Karpas-422 (cell line): ENCODE measurements around the gene CD8A. TPM values are rescaled to one million over a fixed set of nuclear protein-coding genes. Genes with fewer than 3 reads are reported as not detected.
"Not testable (repeated sequence)": the region's sequence is repeated elsewhere in the genome, so short reads cannot be mapped to it uniquely, and the experiment has no call there.

ENCODE experiments used
- DNase-seq: peaks from one replicate; pipeline ENCODE4 v3.0.0-alpha.2; 2015
- H2AFZ ChIP-seq: fragments of 200-600 bp; sonication (generic); 2 replicates; pipeline ENCODE4 v1.6.1; 2014; ENCODE audit warnings: antibody characterized with exemption, low read length, mixed read lengths
- H3K27ac ChIP-seq: fragments of 200-600 bp; sonication (generic); 2 replicates; pipeline ENCODE4 v1.5.1; 2014; ENCODE audit warnings: mild to moderate bottlenecking, low read length, moderate library complexity
- H3K27me3 ChIP-seq: fragments of 200-600 bp; sonication (generic); 2 replicates; pipeline ENCODE4 v1.6.1; 2014; ENCODE audit warnings: low read length, mixed read lengths
- H3K36me3 ChIP-seq: fragments of 200-600 bp; sonication (generic); 2 replicates; pipeline ENCODE4 v1.6.1; 2014; ENCODE audit warnings: low read length, mixed read lengths; ENCODE audit not compliant: insufficient read depth
- H3K4me1 ChIP-seq: fragments of 200-600 bp; sonication (generic); 2 replicates; pipeline ENCODE4 v1.6.1; 2014; ENCODE audit warnings: mild to moderate bottlenecking, low read length, mixed read lengths
- H3K4me2 ChIP-seq: fragments of 200-600 bp; sonication (generic); 2 replicates; pipeline ENCODE4 v1.6.1; 2014; ENCODE audit warnings: low read length, low read depth, mild to moderate bottlenecking; ENCODE audit not compliant: poor library complexity, severe bottlenecking
- H3K4me3 ChIP-seq: fragments of 200-600 bp; sonication (generic); 2 replicates; pipeline ENCODE4 v1.5.1; 2014; ENCODE audit warnings: mild to moderate bottlenecking, antibody characterized with exemption, low read length, mixed read lengths
- H3K79me2 ChIP-seq: fragments of 200-600 bp; sonication (generic); 2 replicates; pipeline ENCODE4 v1.6.1; 2014; ENCODE audit warnings: mild to moderate bottlenecking, low read length, mixed read lengths
- H3K9ac ChIP-seq: fragments of 200-600 bp; sonication (generic); 2 replicates; pipeline ENCODE4 v1.6.0; 2014; ENCODE audit warnings: low read length
- H3K9me2 ChIP-seq: fragments of 200-600 bp; sonication (generic), shearing (Covaris generic); replicated peaks from 2 replicates; pipeline ENCODE4 v1.6.0; 2014; ENCODE audit warnings: mild to moderate bottlenecking, low read length, moderate library complexity; ENCODE audit not compliant: insufficient read depth
- H3K9me3 ChIP-seq: fragments of 300-700, 200-600 bp; sonication (generic); 2 replicates; pipeline ENCODE4 v1.6.1; 2014; ENCODE audit warnings: low read length, mixed read lengths
- H4K20me1 ChIP-seq: fragments of 200-600 bp; sonication (generic); 2 replicates; pipeline ENCODE4 v1.6.1; 2014; ENCODE audit warnings: mild to moderate bottlenecking, antibody characterized with exemption, low read length, low read depth; ENCODE audit not compliant: insufficient read depth
- total RNA-seq: library from RNA; depleted of rRNA; stranded (reverse); fragments of >200 nt; shearing (Covaris generic); gene quantifications from 2 replicates; pipeline ENCODE4 v1.2.3, GENCODE V29; 2014; ENCODE audit warnings: low replicate concordance

CD8A gene
- total RNA-seq, 1 experiment from 2014 or later: not detected

DNA sequence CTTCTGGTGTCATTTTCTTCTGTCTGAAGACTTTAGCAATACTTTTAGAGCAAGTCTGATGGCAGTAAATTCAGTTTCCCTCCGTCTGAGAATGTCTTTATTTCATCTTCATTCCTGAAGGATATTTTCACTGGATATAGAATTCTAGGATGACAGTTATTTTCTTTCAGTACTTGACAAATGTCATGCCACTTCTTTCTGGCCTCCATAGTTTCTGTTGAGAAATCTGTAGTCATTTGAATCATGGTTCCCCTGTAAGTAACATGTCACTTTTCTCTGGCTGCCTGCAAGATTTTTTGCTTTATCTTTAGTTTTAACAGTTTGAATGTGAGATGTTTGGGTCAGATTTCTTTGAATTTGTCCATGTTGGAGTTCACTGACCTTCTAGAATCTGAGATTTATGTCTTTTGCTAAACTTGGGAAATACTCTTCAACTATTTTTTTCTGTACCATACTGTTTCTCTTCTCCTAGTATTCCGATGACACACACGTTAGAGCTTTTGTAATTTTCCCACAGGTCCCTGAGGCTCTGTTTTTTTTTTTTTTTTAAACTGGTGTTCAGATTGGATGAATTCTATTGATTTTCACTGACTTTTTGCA is 40.4 kb downstream of the CD8A start:
- H3K9me2 ChIP-seq: no peaks in the 10 kb centered on the region
- peaks cover 36% of the 10 kb centered on the region for H3K4me1 ChIP-seq
- H3K4me3 ChIP-seq: no peak overlapping the region
- H3K9me3 ChIP-seq: no peaks in the 10 kb centered on the region
- H3K4me2 ChIP-seq: no peak overlapping the region
- H3K79me2 ChIP-seq: peaks cover 99% of the 10 kb centered on the region
- H3K27ac ChIP-seq: no peak overlapping the region
- peaks cover 71% of the 10 kb centered on the region for H3K36me3 ChIP-seq
- H2AFZ ChIP-seq: no peak overlapping the region
- DNase-seq: no peak
- H4K20me1 ChIP-seq: no peaks in the 10 kb centered on the region
- H3K9ac ChIP-seq: no peak overlapping the region
- no peaks in the 10 kb centered on the region for H3K27me3 ChIP-seq

DNA sequence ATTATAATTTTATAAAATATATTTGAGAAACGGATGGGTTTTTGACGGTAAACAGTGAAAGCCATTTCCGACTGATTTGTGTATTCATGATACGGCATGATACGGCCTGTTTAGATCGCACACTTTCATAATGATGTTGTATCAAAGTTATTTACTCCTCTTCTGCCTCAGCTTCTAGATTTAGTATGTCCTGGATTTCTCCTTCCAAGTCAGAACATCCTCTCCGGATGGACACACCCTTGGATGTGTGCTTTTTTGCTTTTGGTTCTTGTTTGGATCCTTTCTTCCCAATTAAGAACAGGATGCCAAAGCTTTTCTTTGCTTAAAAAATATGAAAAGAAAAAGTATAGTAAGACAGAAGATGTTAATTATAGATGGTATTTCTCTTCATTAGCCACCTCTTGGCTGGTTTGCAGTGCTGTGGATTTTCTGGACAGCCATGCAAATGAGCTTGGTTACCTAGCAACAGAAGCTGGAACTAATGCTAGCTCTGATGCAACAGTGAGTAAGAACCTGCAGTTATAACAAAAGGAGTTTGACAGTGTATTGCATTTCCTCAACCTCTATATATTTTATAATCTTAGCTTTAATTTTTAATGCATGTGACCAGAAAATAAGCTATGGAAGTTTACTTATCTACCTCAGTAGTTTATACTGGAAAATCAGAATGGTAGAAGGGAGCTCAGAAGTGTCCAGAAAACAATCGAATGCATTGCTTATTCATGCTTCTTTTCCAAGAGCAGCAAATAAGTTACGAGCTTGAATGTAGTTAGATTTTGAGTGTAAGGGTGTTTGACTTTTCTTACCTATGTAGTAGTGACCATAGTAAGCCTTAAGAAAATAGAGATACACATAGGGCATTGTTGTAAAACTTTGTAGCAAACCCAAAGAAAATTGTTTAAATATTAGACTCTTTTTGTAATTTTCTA is 42.7 kb downstream of the CD8A start:
- Histone ChIP-seq H2AFZ (no peak overlapping the region), H4K20me1 (no peaks in the 10 kb centered on the region), H3K27me3 (no peaks in the 10 kb centered on the region), H3K4me1 (peaks cover 50% of the 10 kb centered on the region), H3K4me3 (peak overlapping the region; percentile 48), H3K4me2 (peak overlapping the region; percentile 72), H3K9ac (peak overlapping the region; percentile 44; the same call in 1 of the 2 replicates), H3K9me2 (no peaks in the 10 kb centered on the region), H3K79me2 (peaks cover 99% of the 10 kb centered on the region), H3K27ac (peak overlapping the region; percentile 85), H3K9me3 (no peaks in the 10 kb centered on the region), H3K36me3 (peaks cover 56% of the 10 kb centered on the region)
- DNase-seq: peak; percentile 94

DNA sequence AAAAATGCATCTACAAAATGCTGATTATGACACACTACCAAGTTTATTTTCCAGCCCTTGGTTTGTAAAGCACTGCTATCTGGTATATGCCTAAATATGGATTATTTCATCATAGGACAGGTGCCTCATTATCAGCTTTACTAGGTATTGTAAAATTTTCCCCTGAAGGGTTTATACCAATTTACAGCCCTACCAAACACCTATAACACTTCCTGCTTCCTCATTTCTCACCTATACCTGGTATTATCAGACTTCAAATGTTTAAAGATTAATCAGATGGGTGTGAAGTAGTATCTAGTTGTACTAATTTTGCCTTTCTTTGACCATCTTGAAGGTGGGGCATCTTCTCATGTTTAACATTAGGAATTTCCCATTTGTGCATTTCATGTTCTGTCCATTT is 43.8 kb downstream of the CD8A start:
- Histone ChIP-seq H3K9ac (0 out of 2 replicates have a peak overlapping the region, but pooled peaks have one; percentile 8), H3K4me1 (peaks cover 50% of the 10 kb centered on the region), H3K9me3 (no peaks in the 10 kb centered on the region), H3K36me3 (peaks cover 51% of the 10 kb centered on the region), H3K4me2 (peak overlapping the region; percentile 72), H3K4me3 (no peak overlapping the region), H3K27ac (peak overlapping the region; percentile 85), H3K9me2 (no peaks in the 10 kb centered on the region), H3K79me2 (peaks cover 91% of the 10 kb centered on the region), H4K20me1 (no peaks in the 10 kb centered on the region), H2AFZ (no peak overlapping the region), H3K27me3 (no peaks in the 10 kb centered on the region)
- DNase-seq: no peak

DNA sequence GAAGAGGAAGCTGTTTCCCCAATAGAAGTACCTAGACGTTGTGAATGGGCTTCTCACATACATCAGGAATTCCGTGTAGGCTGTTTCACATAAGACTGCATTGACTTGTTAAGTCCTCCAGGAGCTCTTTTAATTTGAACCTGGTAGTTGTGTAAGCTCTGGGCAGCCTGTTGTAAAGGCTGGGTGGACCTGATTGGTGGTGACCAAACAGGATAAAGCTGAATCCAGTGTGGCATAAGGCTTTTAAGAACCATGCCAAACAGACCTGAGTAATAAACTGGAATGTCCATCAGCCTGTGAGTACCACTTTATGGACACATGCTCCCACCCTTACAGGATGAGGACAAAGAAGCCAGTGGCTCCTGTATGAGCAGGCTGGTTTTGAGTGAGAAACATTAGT is 46.6 kb downstream of the CD8A start:
- H3K27ac ChIP-seq: no peak overlapping the region
- no peak overlapping the region for H3K9ac ChIP-seq
- no peak overlapping the region for H3K4me3 ChIP-seq
- no peak overlapping the region for H2AFZ ChIP-seq
- H3K9me3 ChIP-seq: no peaks in the 10 kb centered on the region
- no peak overlapping the region for H3K4me2 ChIP-seq
- H3K36me3 ChIP-seq: peaks cover 35% of the 10 kb centered on the region
- H3K9me2 ChIP-seq: no peaks in the 10 kb centered on the region
- H4K20me1 ChIP-seq: no peaks in the 10 kb centered on the region
- peaks cover 50% of the 10 kb centered on the region for H3K4me1 ChIP-seq
- DNase-seq: no peak
- H3K27me3 ChIP-seq: no peaks in the 10 kb centered on the region
- H3K79me2 ChIP-seq: peaks cover 63% of the 10 kb centered on the region

DNA sequence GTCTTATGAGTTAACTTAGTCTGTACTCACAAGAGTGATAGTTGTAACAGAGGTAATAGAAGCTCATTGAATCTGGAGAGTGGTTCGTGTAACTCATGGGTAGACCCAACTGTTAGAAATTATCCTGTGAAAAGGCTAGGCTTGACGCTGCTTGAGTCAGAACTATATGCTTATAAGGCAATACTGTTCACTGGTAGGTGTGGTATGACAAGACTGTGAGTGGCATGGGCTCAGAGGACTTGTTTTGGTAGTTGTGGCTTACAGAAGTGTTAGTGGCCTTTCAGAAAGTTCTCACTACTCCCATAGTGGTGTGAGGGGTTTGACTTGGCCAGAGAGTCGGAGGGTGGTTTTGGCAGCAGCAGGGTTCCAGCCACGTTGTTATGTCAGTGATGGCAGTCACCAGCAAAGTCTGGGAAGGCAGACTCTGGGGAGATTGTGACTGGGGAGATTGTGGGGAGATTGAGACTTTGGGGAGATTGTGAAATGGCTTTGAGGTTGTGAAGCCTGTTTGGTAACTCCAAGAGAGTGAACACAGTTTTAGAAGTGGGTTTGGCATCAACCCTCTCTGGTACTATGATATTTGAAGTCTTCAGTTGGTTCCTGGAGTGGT is 48.7 kb downstream of the CD8A start:
- H3K27me3 ChIP-seq, H3K9ac ChIP-seq, H2AFZ ChIP-seq, H3K4me3 ChIP-seq, H4K20me1 ChIP-seq, H3K9me2 ChIP-seq, H3K4me2 ChIP-seq, H3K9me3 ChIP-seq, DNase-seq, H3K27ac ChIP-seq: not testable (repeated sequence)
- Histone ChIP-seq H3K79me2 (peaks cover 42% of the 10 kb centered on the region), H3K4me1 (peaks cover 31% of the 10 kb centered on the region), H3K36me3 (peaks cover 24% of the 10 kb centered on the region; the same call in 1 of the 2 replicates)

DNA sequence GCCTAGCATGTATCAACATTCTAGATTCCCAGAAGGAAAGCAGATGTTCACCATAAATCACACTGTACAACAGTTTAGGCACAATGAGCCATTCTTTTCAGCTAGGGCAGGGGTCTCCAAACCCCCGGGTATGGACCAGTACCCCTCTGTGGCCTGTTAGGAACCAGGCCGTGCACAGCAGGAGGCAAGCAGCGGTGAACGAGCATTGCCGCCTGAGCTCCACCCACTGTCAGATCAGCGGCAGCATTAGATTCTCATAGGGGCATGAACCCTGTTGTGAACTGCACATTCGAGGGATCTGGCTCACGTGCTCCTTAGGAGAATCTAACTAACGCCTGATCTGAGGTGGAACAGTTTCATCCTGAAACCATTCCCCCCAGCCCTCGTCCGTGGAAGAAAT is 50.8 kb downstream of the CD8A start:
- not testable (repeated sequence) for H3K27ac ChIP-seq, H3K9me3 ChIP-seq, DNase-seq, H2AFZ ChIP-seq, H3K9ac ChIP-seq, H3K4me2 ChIP-seq, H3K27me3 ChIP-seq, H3K9me2 ChIP-seq, H4K20me1 ChIP-seq, H3K36me3 ChIP-seq, H3K4me3 ChIP-seq, H3K4me1 ChIP-seq
- peaks cover 25% of the 10 kb centered on the region for H3K79me2 ChIP-seq

DNA sequence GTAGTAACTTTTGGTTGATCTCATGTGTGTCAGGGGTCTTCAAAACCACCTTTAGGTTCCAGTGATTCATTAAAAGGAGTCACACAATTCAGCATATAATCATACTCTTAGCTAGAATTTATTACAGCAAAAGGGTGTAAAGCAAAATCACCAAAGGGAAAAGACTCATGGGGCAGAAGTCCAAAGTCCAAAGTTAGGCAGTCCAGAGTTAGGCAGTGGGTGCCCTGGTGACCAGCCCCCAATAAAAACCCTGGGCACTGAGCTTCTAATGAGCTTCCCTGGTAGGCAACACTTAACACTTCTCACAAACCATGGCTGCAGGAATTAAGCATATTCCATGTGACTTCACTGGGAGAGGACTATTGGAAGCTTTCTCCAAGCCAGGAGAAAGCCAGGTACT is 51.2 kb downstream of the CD8A start:
- not testable (repeated sequence) for H2AFZ ChIP-seq, H3K9ac ChIP-seq, H3K9me3 ChIP-seq, H3K9me2 ChIP-seq, DNase-seq, H3K27ac ChIP-seq, H3K36me3 ChIP-seq, H3K4me1 ChIP-seq, H3K27me3 ChIP-seq, H3K4me2 ChIP-seq, H4K20me1 ChIP-seq, H3K4me3 ChIP-seq
- H3K79me2 ChIP-seq: peaks cover 24% of the 10 kb centered on the region

DNA sequence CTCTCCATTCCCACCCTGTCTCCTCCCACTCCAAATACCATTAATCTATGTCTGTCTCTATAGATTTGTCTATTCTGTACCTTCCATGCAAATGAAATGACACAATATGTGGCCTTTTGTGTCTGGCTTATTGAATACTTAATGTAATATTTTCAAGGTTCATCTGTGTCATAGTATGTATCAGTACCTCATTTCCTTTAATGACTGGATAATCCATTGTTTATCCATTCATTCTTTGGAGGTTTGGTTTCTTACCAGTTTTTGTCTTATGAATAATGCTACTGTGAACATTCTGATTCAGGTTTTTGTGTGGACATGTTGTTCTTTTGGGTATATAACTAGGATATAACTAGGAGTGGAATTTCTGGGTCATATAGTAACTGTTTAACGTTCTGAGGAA is 55.8 kb downstream of the CD8A start:
- not testable (repeated sequence) for H3K27me3 ChIP-seq, H3K4me3 ChIP-seq, H3K9ac ChIP-seq, H3K4me1 ChIP-seq, H4K20me1 ChIP-seq, H3K9me2 ChIP-seq, H2AFZ ChIP-seq, H3K4me2 ChIP-seq, H3K27ac ChIP-seq, H3K36me3 ChIP-seq, H3K9me3 ChIP-seq
- peaks cover 25% of the 10 kb centered on the region for H3K79me2 ChIP-seq
- peak; percentile 7 for DNase-seq
